SW 1271 (cell line): ENCODE results near the gene HMGXB3.

ENCODE experiments used
- DNase-seq, 2 experiments: peaks; one replicate each; lab custom pipeline; 2025; lab: John Stamatoyannopoulos, UW

Gene HMGXB3

GRCh38 chr5:150000256-150000989 is at the start of gene HMGXB3, which contains the start of gene TIGD6:
Gene HMGXB3 (plus strand): TSS chr5:150000739. CDS start chr5:150004853, 4,114 bp downstream.
Gene TIGD6 (minus strand): TSS chr5:150000654. CDS start chr5:149996348, 4,306 bp downstream.
- peak; percentile 94 to 97 for DNase-seq

GRCh38 chr5:149951138-149951749 is 49.3 kb upstream of the HMGXB3 start:
- no peak for DNase-seq

- DNase-seq: no peak
Observed at GRCh38 chr5:149953436-149954121, 47.0 kb upstream of the HMGXB3 start.

GRCh38 chr5:149954798-149955197 is 45.7 kb upstream of the HMGXB3 start:
- no peak for DNase-seq

DNA sequence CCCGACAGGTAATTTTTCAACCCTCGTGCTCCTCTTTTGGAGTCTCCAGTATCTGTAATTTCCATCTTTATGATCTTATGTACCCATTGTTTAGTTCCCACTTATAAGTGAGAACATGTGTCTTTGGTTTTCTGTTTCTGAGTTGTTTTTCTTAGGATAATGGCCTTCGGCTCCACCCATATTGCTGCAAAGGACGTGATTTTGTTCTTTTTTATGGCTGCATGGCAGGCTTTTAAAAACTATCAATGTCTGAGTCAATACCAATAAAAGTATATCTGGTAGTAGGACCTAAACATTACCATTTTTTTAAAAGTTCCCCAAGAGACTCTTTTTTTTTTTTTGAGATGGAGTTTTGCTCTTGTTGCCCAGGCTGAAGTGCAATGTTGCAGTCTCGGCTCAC is 43.9 kb upstream of the HMGXB3 start:
- DNase-seq: no peak

DNA sequence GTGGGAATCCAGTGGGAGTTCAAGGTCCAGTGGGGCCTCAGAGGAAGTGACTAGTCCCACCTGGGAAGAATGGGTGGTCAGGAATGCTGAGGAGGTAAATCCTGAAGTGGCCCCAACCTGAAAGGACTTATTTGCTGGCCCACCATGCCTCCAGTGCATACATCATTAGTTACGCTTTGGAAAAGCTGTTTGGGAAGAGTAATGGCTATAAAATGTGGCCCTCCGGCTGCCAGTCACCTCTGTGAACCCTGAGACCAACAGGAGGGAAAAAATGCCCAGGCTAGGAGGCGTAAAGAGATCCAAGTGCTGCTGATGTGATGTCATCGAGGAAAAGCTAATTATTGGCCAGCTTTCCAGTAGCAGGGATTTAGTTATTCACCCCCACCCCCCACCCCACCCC is 42.7 kb upstream of the HMGXB3 start:
- DNase-seq: no peak

DNA sequence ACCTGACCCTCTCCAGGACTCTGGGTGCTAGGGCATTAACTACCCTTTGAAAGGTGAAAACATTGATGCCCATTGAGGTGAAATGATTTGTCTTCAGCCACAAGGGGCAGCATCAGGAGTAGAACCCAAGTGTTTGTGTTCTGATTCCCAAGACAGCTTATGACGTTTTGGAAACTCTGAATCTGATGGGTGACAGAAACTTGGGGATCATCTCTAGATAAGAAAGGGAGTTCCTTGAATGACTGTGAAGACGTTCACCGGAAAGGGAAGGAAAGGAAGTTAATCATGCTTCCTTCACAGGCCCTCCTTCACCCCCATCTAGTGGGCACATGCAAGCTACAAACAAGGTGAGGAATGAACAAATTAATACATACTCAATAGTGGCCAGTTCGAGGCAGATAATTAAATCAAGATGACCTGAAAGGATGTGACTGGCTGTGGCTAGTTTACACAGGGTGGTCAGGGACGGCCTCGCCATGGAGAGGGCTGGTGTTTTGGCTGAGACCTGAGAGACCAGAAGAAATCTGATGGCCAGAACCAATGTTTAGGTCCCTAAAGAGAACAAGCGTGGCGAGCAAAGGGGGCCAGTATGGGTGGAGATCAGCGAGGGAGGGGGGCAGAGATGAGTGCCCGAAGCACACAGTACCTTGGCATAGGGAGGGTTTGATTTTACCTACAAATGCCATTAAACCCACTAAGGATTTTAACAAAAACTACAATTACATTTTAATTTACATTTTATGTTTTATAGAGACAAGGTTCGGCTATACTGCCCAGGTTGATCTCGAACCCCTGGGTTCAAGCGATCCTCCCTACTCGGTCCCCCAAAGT is 40.9 kb upstream of the HMGXB3 start:
- peak; percentile 82 to 90 for DNase-seq

GRCh38 chr5:149960272-149961185 is 40.0 kb upstream of the HMGXB3 start, which contains the start of gene SLC26A2:
Gene SLC26A2 (plus strand): TSS chr5:149960758. CDS start chr5:149977653, 16,895 bp downstream.
- DNase-seq: peak; percentile 96 to 99

DNA sequence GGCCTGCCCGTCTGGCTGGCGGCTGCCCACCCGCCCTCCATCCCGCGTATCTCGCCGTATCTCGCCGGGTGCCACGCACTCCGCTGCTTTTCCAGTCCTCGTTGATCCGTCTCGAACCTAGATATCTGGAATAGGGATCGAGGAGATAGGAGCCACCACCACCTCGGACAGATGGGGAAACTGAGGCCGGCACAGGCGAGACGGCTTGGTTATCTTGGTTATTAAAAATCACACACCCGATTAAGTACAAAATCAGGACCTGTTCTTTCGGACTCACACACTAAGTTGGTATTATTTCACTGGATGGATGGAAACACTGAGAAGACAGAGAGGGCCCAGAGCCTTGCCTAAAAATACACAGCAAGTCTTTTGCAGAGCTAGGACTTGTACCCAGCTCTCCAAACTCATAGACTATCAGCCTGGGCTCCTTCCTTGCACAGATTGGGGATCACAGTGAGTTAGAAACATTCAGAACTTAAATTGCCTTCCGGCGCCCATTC is 39.3 kb upstream of the HMGXB3 start:
- DNase-seq: no peak

DNA sequence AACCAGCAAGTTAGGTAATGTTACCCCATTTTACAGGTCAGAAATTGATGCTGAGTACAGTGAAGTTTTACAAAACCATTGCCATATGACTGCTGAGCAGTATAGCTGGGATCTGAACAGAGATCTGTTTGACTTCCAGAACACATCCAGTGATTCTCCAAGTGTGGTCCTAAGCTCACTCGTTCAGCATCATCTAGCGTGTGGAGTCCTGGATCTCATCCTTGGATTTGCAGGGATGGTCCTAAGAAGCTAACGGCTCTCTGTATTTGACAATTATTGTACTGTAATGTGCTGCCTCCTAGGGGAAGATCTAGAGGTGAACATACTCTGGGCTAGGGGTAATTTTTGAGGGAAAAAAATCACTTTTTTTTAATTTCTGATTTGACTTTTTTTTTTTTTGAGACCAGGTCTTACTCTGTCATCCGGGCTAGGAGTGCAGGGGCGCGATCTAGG is 38.6 kb upstream of the HMGXB3 start:
- DNase-seq: peak in 1 of 2 experiments; percentile 66

- DNase-seq: no peak
Observed at GRCh38 chr5:149962601-149963300, 37.8 kb upstream of the HMGXB3 start.

GRCh38 chr5:149963729-149964128 is 36.8 kb upstream of the HMGXB3 start:
- DNase-seq: no peak

DNA sequence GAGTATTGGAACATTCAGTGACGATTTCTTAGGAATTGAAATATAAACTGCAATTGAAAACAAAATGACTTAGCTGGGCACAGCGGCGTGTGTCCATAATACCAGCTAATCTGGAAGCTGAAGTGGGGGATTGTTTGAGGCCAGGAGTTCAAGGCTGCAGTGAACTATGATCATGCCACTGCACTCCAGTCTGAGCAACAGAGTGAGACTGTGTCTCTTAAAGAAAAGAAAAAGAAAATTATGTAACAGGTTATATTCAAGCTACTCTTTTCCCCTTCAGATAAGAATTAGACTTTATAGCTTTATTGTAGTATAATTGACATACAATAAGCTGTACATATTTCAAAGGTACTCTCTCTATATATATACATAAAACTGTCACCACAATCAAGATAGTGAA is 33.6 kb upstream of the HMGXB3 start:
- DNase-seq: no peak

DNA sequence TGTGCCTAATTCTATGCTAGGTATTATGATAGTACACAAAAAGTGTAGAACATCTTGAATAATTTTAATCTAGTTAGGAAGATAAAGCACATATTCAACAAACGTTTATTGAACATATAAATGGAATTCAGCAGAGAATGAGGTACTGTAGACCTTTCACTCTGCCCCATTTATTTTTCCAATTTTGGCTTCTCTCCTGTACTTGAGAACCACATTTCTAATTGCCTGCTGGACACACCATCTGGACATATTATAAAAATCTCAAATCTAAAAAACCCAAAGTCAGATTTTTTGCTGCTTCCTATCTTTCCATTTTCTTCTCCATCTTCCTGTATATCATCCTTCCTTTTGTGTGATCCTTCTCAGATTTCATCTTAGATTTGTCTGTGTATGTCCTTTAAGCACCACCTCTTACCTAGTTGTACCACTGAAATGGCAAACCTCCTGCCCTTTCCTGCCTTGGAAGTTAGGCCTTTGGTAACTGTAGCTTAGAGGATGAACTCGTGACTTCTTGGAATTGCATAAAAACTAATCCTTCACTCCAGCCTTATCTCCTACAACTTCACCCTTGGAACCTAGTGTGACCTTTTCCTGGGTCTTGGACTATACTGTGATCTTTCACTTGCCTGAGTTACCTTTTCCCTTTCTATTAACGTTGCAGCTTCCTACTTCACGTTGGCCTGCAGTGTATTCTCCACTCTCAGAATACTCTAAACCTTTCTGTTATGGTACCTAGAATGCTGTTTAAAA is 31.2 kb upstream of the HMGXB3 start:
- no peak for DNase-seq

- no peak for DNase-seq
Observed at GRCh38 chr5:149975409-149975808, 25.1 kb upstream of the HMGXB3 start.

GRCh38 chr5:149979896-149980295 is 20.6 kb upstream of the HMGXB3 start:
- DNase-seq: no peak

GRCh38 chr5:149981206-149981605 is 19.3 kb upstream of the HMGXB3 start:
- no peak for DNase-seq

- DNase-seq: no peak
Observed at GRCh38 chr5:149982505-149982904, 18.0 kb upstream of the HMGXB3 start.

DNA sequence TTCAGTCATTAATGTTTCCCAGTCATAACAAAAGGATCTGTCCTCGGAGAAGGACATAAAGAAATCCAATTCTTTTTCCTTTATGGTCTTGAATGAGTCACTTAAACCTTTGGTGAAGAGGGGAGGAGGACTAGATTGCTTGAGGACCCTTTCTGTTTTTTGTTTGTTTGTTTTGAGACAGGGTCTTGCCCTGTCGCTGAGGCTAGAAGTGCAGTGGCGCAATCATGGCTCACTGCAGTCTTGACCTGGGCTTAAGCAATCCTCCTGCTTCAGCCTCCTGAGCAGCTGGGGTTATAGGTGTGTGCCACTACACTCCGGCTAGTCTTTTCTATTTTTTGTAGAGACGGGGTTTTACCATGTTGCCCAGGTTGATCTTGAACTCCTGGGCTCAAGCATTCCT is 12.4 kb upstream of the HMGXB3 start:
- no peak for DNase-seq
